Suprapubic skin (tissue), 4 donors: Measurements from ENCODE around the gene GHDC. TPM values are rescaled to one million over a fixed set of nuclear protein-coding genes. Genes with fewer than 3 reads are reported as not detected.
"Not testable (repeated sequence)": the region's sequence is repeated elsewhere in the genome, so short reads cannot be mapped to it uniquely, and the experiment has no call there.

Experiments
- DNase-seq, 2 donors: peaks; one replicate each; pipeline ENCODE4 v3.0.0-alpha.2; 2019; ENCODE audit warnings: low spot score in 2 of 2
- H3K27ac ChIP-seq: fragments of 200-600 bp; sonication (generic); one replicate; pipeline ENCODE4 v1.5.1; 2019
- H3K27me3 ChIP-seq: fragments of 200-600 bp; sonication (generic); one replicate; pipeline ENCODE4 v1.5.1; 2019
- H3K36me3 ChIP-seq: fragments of 200-600 bp; sonication (generic); one replicate; pipeline ENCODE4 v1.5.1; 2019
- H3K4me1 ChIP-seq: fragments of 200-600 bp; sonication (generic); one replicate; pipeline ENCODE4 v1.5.1; 2019
- H3K4me3 ChIP-seq: fragments of 200-600 bp; sonication (generic); one replicate; pipeline ENCODE4 v1.5.1; 2019; ENCODE audit warnings: mild to moderate bottlenecking
- H3K9me3 ChIP-seq: fragments of 200-600 bp; sonication (generic); one replicate; pipeline ENCODE4 v1.5.1; 2019
- EP300 ChIP-seq: sonication (generic); formaldehyde crosslinking; IDR thresholded peaks from one replicate; pipeline ENCODE4 v1.6.1; 2017; ENCODE audit warnings: antibody characterized with exemption
- POLR2A ChIP-seq, 2 donors: fragments of 450-650 bp; IDR thresholded peaks; one replicate each; pipeline ENCODE4 v1.6.1; 2017; ENCODE audit warnings: antibody characterized with exemption in 2 of 2, mild to moderate bottlenecking in 2 of 2, moderate library complexity in 2 of 2
- POLR2AphosphoS5 ChIP-seq, 3 donors: sonication (generic); formaldehyde crosslinking; IDR thresholded peaks; one replicate each; pipeline ENCODE4 v1.6.1; 2017; ENCODE audit warnings: antibody characterized with exemption in 3 of 3
- WGBS: methylation state at CpG from one replicate; pipeline ENCODE4 v1.1.5; 2018; 5-methylcytosine and 5-hydroxymethylcytosine counted together
- total RNA-seq, 4 donors: library from RNA; depleted of rRNA; stranded (reverse); fragments of >200 nt; gene quantifications; one replicate each; pipeline ENCODE4 v1.1.0, GENCODE V29; 2016
- TF ChIP-seq, protein P1 (sequence below), 2 donors: fragments of 200-600 bp in 1 of 2; fragments of 450-650 bp in 1 of 2; sonication (generic) in 1 of 2; IDR thresholded peaks; one replicate each; pipeline ENCODE4 v1.5.1; 2016 to 2019; ENCODE audit warnings: antibody characterized with exemption in 2 of 2, mild to moderate bottlenecking in 1 of 2, moderate library complexity in 1 of 2

GHDC gene
- total RNA-seq, 4 donors from 2014 or later: 14.6 to 22.8 (median 18.7) TPM

DNA sequence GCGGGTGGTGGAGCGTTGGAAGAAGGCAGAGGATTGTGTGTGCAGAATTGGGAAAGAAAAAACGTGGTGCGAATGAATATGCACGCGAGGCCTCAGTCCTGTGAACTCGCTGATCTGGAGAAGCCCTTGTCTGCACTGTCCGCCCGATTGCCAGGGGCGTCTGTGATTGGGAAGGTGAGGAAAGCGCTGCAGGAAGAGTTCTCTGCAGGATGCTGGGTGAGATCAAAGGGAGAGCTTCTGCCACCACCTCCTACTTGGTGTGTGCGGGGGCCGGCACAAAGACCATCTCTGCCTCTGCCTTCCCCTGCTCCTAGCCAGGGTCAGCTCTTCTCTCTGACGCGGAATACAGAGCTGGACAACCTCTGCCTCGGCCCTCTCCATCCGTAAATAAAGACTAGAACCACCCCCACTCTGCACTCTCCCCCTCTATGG is 38.7 kb downstream of the GHDC start:
- Histone ChIP-seq H3K9me3 (no peaks in the 10 kb centered on the region), H3K4me1 (peaks cover 34% of the 10 kb centered on the region), H3K27me3 (no peaks in the 10 kb centered on the region), H3K36me3 (peaks cover 8% of the 10 kb centered on the region), H3K27ac (no peak overlapping the region), H3K4me3 (peak overlapping the region; percentile 61)
- TF ChIP-seq EP300 (no peak), POLR2AphosphoS5 (IDR thresholded peaks at IDR 0.05) (no peak), POLR2A (IDR thresholded peaks at IDR 0.05) (no peak)
- TF ChIP-seq, protein P1, sequence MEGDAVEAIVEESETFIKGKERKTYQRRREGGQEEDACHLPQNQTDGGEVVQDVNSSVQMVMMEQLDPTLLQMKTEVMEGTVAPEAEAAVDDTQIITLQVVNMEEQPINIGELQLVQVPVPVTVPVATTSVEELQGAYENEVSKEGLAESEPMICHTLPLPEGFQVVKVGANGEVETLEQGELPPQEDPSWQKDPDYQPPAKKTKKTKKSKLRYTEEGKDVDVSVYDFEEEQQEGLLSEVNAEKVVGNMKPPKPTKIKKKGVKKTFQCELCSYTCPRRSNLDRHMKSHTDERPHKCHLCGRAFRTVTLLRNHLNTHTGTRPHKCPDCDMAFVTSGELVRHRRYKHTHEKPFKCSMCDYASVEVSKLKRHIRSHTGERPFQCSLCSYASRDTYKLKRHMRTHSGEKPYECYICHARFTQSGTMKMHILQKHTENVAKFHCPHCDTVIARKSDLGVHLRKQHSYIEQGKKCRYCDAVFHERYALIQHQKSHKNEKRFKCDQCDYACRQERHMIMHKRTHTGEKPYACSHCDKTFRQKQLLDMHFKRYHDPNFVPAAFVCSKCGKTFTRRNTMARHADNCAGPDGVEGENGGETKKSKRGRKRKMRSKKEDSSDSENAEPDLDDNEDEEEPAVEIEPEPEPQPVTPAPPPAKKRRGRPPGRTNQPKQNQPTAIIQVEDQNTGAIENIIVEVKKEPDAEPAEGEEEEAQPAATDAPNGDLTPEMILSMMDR (IDR thresholded peaks at IDR 0.05): no peak
- WGBS: 34% methylated on average over 15 of the region's 17 CpGs
- DNase-seq: no peak

DNA sequence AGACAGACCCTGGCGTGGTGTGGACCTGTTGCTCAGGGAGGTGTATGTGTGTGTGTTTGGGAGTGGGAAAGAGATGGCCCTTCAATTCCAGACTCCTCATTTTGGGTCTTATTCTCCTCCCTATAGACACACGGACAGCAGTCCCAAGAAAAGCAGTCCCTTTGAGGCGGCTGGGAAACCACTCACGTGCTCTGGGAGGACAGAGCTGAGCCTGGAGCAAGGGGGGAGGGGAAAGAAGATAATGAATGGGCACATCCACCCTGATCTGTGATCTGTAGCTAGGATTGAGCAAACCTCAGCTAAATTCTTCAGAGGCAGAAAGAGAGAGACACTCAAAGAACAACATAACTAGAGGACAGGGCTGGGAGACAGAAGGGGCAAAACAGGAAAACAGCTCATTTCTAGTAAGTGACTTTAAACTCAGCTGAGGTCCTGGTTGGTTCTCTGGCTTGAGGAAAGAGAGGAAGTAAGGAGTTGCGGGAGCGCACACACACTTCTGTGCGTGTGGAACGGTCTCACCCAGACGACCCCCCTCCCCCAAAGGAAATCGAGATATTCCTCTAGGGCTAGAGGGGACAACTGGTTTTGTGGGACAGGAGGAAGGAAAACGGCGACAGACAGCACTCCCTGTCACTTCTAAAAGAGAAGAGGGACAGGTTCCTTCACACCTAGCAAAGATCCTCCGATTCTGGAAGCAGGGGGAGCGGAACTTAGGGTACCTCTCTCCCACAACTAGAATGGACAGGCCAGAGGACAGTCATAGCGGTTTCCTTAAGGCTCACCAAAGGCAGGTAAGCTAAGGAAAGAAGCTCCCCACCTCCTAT is 40.2 kb downstream of the GHDC start:
- Histone ChIP-seq H3K4me3 (peak overlapping the region; percentile 61), H3K9me3 (no peaks in the 10 kb centered on the region), H3K4me1 (peaks cover 34% of the 10 kb centered on the region), H3K27ac (peak overlapping the region; percentile 73), H3K27me3 (no peaks in the 10 kb centered on the region), H3K36me3 (peaks cover 8% of the 10 kb centered on the region)
- 3% methylated on average over 15 of the region's 15 CpGs for WGBS
- no peak for TF ChIP-seq POLR2AphosphoS5 (IDR thresholded peaks at IDR 0.05)
- TF ChIP-seq, protein P1 (IDR thresholded peaks at IDR 0.05): no peak
- no peak for TF ChIP-seq EP300
- no peak for TF ChIP-seq POLR2A (IDR thresholded peaks at IDR 0.05)
- DNase-seq: no peak

DNA sequence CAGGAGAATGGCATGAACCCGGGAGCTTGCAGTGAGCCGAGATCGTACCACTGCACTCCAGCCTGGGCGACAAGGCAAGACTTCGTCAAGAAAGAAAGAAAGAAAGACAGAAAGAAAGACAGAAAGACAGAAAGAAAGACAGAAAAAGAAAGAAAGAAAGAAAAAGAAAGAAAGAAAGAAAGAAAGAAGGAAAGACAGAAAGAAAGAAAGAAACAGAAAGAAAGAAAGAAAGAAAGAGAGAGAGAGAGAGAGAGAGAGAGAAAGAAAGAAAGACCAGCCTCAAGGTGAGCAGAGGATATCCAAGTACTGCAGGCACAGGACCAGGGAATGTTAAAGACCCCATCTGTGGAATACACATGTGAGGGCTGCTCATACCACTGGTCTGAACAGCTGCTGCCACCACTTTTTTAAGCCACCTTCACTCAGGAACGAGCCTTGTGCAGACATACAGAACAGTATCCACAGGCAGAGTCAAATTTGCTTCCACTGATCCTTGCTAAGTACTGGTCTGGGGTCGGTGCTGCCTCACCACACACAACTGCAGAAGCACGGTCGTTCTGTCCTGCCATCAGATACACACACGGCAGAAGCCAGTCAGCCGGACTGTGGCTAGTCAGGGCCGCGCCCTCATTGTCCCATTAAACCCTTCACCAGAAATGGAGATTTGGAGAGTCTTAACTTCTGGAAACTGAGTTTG is 47.2 kb downstream of the GHDC start:
- Histone ChIP-seq H3K4me1 (peaks cover 19% of the 10 kb centered on the region), H3K4me3 (no peak overlapping the region), H3K27me3 (no peaks in the 10 kb centered on the region), H3K36me3 (peaks cover 35% of the 10 kb centered on the region), H3K9me3 (no peaks in the 10 kb centered on the region), H3K27ac (no peak overlapping the region)
- no peak for DNase-seq
- WGBS: 90% methylated on average over 13 of the region's 13 CpGs
- TF ChIP-seq, protein P1 (IDR thresholded peaks at IDR 0.05): no peak
- TF ChIP-seq EP300 (no peak), POLR2AphosphoS5 (IDR thresholded peaks at IDR 0.05) (no peak), POLR2A (IDR thresholded peaks at IDR 0.05) (no peak)

DNA sequence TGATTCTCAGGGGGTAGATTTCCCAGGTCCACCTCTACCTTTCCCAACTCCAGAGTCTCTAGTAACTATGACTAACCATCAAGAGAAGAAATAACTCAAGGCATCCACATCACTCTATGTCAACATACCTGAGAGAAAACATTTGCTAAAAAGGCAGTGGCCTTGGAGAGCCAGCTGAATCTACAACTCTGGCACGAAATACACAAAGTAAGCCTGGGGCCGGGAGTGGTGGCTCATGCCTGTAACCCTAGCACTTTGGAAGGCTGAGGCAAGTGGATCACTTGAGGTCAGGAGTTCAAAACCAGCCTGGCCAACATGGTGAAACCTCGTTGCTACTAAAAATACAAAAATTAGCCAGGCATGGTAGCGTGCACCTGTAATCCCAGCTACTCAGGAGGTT is 51.2 kb downstream of the GHDC start:
- 82% methylated on average over 4 of the region's 4 CpGs for WGBS
- Histone ChIP-seq H3K36me3 (peaks cover 30% of the 10 kb centered on the region), H3K4me1 (peaks cover 29% of the 10 kb centered on the region)
- DNase-seq, H3K4me3 ChIP-seq, H3K9me3 ChIP-seq, H3K27ac ChIP-seq, H3K27me3 ChIP-seq: not testable (repeated sequence)

DNA sequence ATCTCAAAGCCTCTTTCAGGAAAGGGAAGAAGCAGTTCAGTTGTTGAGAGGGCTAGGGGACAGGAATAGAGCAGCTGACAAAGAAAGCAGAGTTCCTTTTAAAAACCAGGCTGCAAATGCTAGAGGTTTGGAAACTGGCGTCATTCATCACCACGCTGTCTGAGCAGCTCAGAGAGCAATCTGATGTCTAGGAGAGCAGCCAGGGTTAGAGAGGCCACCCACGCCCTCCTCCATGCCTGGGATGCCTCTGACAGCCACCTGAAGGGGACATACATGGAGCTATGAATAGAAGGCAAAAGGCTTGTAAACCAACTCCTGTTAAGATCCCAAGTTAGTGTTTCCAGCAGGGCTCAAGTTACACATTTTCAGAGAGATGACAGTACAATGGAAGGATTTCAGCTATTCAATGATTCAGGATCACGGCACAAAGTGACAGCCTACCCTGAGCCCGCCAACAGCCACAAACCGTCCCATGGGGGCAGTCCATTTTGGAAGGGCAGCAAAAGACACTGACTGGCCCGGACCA is 51.9 kb downstream of the GHDC start:
- WGBS: 79% methylated on average over 7 of the region's 7 CpGs
- no peak overlapping the region for H3K4me3 ChIP-seq

More for the DNA sequence above, 51.9 kb downstream of the GHDC start:
- H3K9me3 ChIP-seq: no peaks in the 10 kb centered on the region
- no peak for DNase-seq
- TF ChIP-seq POLR2A (IDR thresholded peaks at IDR 0.05) (no peak), POLR2AphosphoS5 (IDR thresholded peaks at IDR 0.05) (no peak), EP300 (no peak)
- TF ChIP-seq, protein P1 (IDR thresholded peaks at IDR 0.05): no peak
- peaks cover 32% of the 10 kb centered on the region for H3K4me1 ChIP-seq
- H3K27ac ChIP-seq: no peak overlapping the region
- H3K27me3 ChIP-seq: no peaks in the 10 kb centered on the region
- peaks cover 28% of the 10 kb centered on the region for H3K36me3 ChIP-seq
